HCT116 (cell line): Measurements from ENCODE around the gene SLC6A3. TPM values are rescaled to one million over a fixed set of nuclear protein-coding genes. Genes with fewer than 3 reads are reported as not detected.

Experiments used
- ATAC-seq: fragments of 200-7000 bp; cut with Tn5 transposase; 2 replicates; pipeline ENCODE4 v1.9.1; 2020; ENCODE audit warnings: mild to moderate bottlenecking, moderate library complexity
- BruUV-seq: library from RNA; stranded (reverse); fragments of 400-500 nt; replicated peaks from 2 replicates; lab custom pipeline; 2021; lab: Mats Ljungman, UMichigan
- CTCF ChIA-PET: fragments of 300-600 bp; sonication (Branson Sonifier 250); formaldehyde crosslinking; loops from one replicate; lab custom pipeline; 2021; ENCODE audit warnings: antibody characterized with exemption; lab: Charles Lee
- POLR2A ChIA-PET: fragments of 300-600, 350-600 bp; sonication (Branson Sonifier 250); formaldehyde crosslinking; loops from one replicate; lab custom pipeline; 2021; ENCODE audit warnings: antibody characterized with exemption; lab: Charles Lee
- RAD21 ChIA-PET, 2 experiments: fragments of 300-600 bp; sonication (Branson Sonifier 250); formaldehyde crosslinking; loops; one replicate each; lab custom pipeline; 2023; ENCODE audit warnings: low total read pairs in 2 of 2; ENCODE audit not compliant: uncharacterized antibody in 2 of 2, unreplicated experiment in 2 of 2, low non-redundant PET in 1 of 2; lab: Charles Lee
- DNase-seq: peaks from one replicate; pipeline ENCODE4 v3.0.0-alpha.2; 2010; ENCODE audit warnings: low read depth, low spot score
- H2AFZ ChIP-seq: fragments of 200-600 bp; shearing (Covaris generic), sonication (generic); 2 replicates; pipeline ENCODE4 v1.6.1; 2017; ENCODE audit warnings: low read depth, mixed run types, mixed read lengths, antibody characterized with exemption, low read length; ENCODE audit not compliant: poor library complexity, severe bottlenecking
- H3K27ac ChIP-seq: 2 replicates; pipeline ENCODE4 v1.5.1; 2012; ENCODE audit warnings: low read depth, low read length
- H3K27me3 ChIP-seq: fragments of 200-600 bp; sonication (generic); 2 replicates; pipeline ENCODE4 v1.6.1; 2016; ENCODE audit warnings: mixed run types, low read length, mixed read lengths; ENCODE audit not compliant: insufficient read depth
- H3K36me3 ChIP-seq, 2 experiments: fragments of 200-500 bp in 1 of 2; fragments of 200-600 bp in 1 of 2; sonication (Bioruptor generic) in 1 of 2; sonication (generic) in 1 of 2; 2 replicates each; pipeline versions ENCODE4 v1.5.1 to v1.6.1; 2014 to 2016; ENCODE audit warnings: low read length in 2 of 2, inconsistent platforms in 1 of 2, mixed read lengths in 1 of 2, mixed run types in 1 of 2; ENCODE audit not compliant: insufficient read depth in 2 of 2, control insufficient read depth in 1 of 2
- H3K4me1 ChIP-seq, 2 experiments: fragments of 200-600 bp in 1 of 2; sonication (generic) in 1 of 2; 2 replicates each; pipeline versions ENCODE4 v1.5.1 to v1.6.1; 2012 to 2017; ENCODE audit warnings: low read length in 2 of 2, inconsistent platforms in 1 of 2, mild to moderate bottlenecking in 1 of 2, mixed read lengths in 1 of 2, mixed run types in 1 of 2, moderate library complexity in 1 of 2; ENCODE audit not compliant: insufficient read depth in 2 of 2, control insufficient read depth in 1 of 2
- H3K4me2 ChIP-seq: fragments of 200-600 bp; sonication (generic); 2 replicates; pipeline ENCODE4 v1.6.1; 2017; ENCODE audit warnings: mixed run types, low read length, mixed read lengths
- H3K4me3 ChIP-seq, 2 experiments: fragments of 200-600 bp in 1 of 2; sonication (generic) in 1 of 2; replicated peaks in 1 of 2; 2 replicates each; pipeline ENCODE4 v1.5.1; 2011 to 2016; ENCODE audit warnings: low read length in 2 of 2, control low read depth in 1 of 2, low read depth in 1 of 2, mild to moderate bottlenecking in 1 of 2, mixed read lengths in 1 of 2, mixed run types in 1 of 2
- H3K79me2 ChIP-seq: fragments of 200-600 bp; sonication (generic); 2 replicates; pipeline ENCODE4 v1.6.1; 2017; ENCODE audit warnings: mild to moderate bottlenecking, mixed run types, low read length, moderate library complexity, mixed read lengths; ENCODE audit not compliant: insufficient read depth
- H3K9ac ChIP-seq: fragments of 200-600 bp; sonication (generic); 2 replicates; pipeline ENCODE4 v1.6.1; 2016; ENCODE audit warnings: low read length, mixed read lengths
- H3K9me2 ChIP-seq: fragments of 200-600 bp; sonication (generic), shearing (Covaris generic); 2 replicates; pipeline ENCODE4 v1.6.1; 2017; ENCODE audit warnings: mixed run types, mild to moderate bottlenecking, moderate library complexity; ENCODE audit not compliant: insufficient read depth
- H3K9me3 ChIP-seq, 2 experiments: fragments of 200-500 bp in 1 of 2; fragments of 200-600 bp in 1 of 2; sonication (Bioruptor generic) in 1 of 2; sonication (generic) in 1 of 2; 2 replicates each; pipeline ENCODE4 v1.6.1; 2014 to 2017; ENCODE audit warnings: low read length in 2 of 2, mixed read lengths in 2 of 2, inconsistent platforms in 1 of 2, low read depth in 1 of 2, mild to moderate bottlenecking in 1 of 2, mixed run types in 1 of 2, moderate library complexity in 1 of 2; ENCODE audit not compliant: control insufficient read depth in 1 of 2, insufficient read depth in 1 of 2
- H4K20me1 ChIP-seq: fragments of 200-600 bp; sonication (generic), shearing (Covaris generic); 2 replicates; pipeline ENCODE4 v1.6.1; 2017; ENCODE audit warnings: mixed run types, mild to moderate bottlenecking, moderate library complexity; ENCODE audit not compliant: insufficient read depth
- CBX3 ChIP-seq: IDR thresholded peaks from 2 replicates; pipeline ENCODE4 v1.6.1; 2012; ENCODE audit warnings: low read depth
- CEBPB ChIP-seq: IDR thresholded peaks from 2 replicates; pipeline ENCODE4 v1.6.1; 2012; ENCODE audit warnings: low read depth
- ELF1 ChIP-seq: IDR thresholded peaks from 2 replicates; pipeline ENCODE4 v1.6.1; 2012; ENCODE audit warnings: low read depth, borderline replicate concordance
- EZH2 ChIP-seq: fragments of 200-600 bp; sonication (generic); IDR thresholded peaks from 2 replicates; pipeline ENCODE4 v1.6.1; 2017; ENCODE audit warnings: antibody characterized with exemption, mixed run types
- EZH2phosphoT487 ChIP-seq: fragments of 200-600 bp; IDR thresholded peaks from 2 replicates; pipeline ENCODE4 v1.6.1; 2018; ENCODE audit warnings: antibody characterized with exemption, borderline replicate concordance
- JUND ChIP-seq: IDR thresholded peaks from 2 replicates; pipeline ENCODE4 v1.6.1; 2012
- POLR2AphosphoS5 ChIP-seq: IDR thresholded peaks from 2 replicates; pipeline ENCODE4 v1.6.1; 2011; ENCODE audit warnings: mild to moderate bottlenecking, low read depth, low read length, moderate library complexity
- RAD21 ChIP-seq: IDR thresholded peaks from 2 replicates; pipeline ENCODE4 v1.6.1; 2012; ENCODE audit warnings: low read depth, mild to moderate bottlenecking
- SIN3A ChIP-seq: IDR thresholded peaks from 2 replicates; pipeline ENCODE4 v1.6.1; 2012; ENCODE audit warnings: low read depth
- SP1 ChIP-seq: IDR thresholded peaks from 2 replicates; pipeline ENCODE4 v1.6.1; 2012; ENCODE audit warnings: low read depth
- SRF ChIP-seq: IDR thresholded peaks from 2 replicates; pipeline ENCODE4 v1.6.1; 2012; ENCODE audit warnings: low read depth
- YY1 ChIP-seq: IDR thresholded peaks from 2 replicates; pipeline ENCODE4 v1.6.1; 2011; ENCODE audit warnings: low read length, low read depth, moderate library complexity, mild to moderate bottlenecking; ENCODE audit not compliant: insufficient replicate concordance; ENCODE audit errors: extremely low read depth
- intact Hi-C: fragments of 100-400 bp; cut with micrococcal nuclease; formaldehyde crosslinking; loops from 2 replicates; pipeline ENCODE4 v1.10.0; 2022
- total RNA-seq: library from RNA; stranded (reverse); gene quantifications from one replicate; pipeline ENCODE4 v1.2.1, GENCODE V29; 2021; ENCODE audit not compliant: unreplicated experiment
- TF ChIP-seq, protein P1 (sequence below): IDR thresholded peaks from 2 replicates; pipeline ENCODE4 v1.6.1; 2012; ENCODE audit warnings: low read depth
- TF ChIP-seq, protein P2 (sequence below): IDR thresholded peaks from 2 replicates; pipeline ENCODE4 v1.6.1; 2012

Gene SLC6A3
- total RNA-seq, 1 experiment from 2014 or later, result not detected

DNA sequence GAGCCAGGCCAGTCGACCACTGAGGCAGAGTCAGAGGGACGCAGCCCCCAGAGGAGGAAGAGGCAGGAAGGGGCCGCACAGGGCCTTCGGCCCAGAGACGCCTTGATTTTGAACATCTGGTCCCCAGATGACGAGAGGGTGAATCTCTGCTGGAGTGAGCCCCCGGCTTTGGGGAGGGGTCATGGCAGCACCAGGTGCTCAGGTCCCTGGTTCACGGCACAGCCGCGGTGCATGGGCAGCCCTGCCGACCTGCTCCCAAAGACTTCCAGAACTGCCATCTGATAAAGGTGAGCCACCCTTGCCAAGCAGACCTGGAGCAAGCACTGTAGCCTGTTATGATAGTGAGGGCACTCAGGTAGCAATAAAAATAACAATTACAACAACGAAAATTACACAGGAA lies 48.7 kb upstream of the SLC6A3 start:
- peaks cover 22 to 32% of the 10 kb centered on the region in 2 experiments; a peak in 3 of 4 replicates for H3K36me3 ChIP-seq
- TF ChIP-seq SIN3A (no peak), CEBPB (no peak), JUND (no peak), RAD21 (no peak), CBX3 (no peak), POLR2AphosphoS5 (no peak), SP1 (no peak), YY1 (no peak), SRF (no peak), ELF1 (no peak), EZH2phosphoT487 (no peak), EZH2 (no peak)
- TF ChIP-seq, protein P1, sequence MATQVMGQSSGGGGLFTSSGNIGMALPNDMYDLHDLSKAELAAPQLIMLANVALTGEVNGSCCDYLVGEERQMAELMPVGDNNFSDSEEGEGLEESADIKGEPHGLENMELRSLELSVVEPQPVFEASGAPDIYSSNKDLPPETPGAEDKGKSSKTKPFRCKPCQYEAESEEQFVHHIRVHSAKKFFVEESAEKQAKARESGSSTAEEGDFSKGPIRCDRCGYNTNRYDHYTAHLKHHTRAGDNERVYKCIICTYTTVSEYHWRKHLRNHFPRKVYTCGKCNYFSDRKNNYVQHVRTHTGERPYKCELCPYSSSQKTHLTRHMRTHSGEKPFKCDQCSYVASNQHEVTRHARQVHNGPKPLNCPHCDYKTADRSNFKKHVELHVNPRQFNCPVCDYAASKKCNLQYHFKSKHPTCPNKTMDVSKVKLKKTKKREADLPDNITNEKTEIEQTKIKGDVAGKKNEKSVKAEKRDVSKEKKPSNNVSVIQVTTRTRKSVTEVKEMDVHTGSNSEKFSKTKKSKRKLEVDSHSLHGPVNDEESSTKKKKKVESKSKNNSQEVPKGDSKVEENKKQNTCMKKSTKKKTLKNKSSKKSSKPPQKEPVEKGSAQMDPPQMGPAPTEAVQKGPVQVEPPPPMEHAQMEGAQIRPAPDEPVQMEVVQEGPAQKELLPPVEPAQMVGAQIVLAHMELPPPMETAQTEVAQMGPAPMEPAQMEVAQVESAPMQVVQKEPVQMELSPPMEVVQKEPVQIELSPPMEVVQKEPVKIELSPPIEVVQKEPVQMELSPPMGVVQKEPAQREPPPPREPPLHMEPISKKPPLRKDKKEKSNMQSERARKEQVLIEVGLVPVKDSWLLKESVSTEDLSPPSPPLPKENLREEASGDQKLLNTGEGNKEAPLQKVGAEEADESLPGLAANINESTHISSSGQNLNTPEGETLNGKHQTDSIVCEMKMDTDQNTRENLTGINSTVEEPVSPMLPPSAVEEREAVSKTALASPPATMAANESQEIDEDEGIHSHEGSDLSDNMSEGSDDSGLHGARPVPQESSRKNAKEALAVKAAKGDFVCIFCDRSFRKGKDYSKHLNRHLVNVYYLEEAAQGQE, result no peak
- TF ChIP-seq, protein P2, sequence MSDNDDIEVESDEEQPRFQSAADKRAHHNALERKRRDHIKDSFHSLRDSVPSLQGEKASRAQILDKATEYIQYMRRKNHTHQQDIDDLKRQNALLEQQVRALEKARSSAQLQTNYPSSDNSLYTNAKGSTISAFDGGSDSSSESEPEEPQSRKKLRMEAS, result no peak
- TF ChIP-seq, all 23 proteins: peak for 0
- H3K27me3 ChIP-seq, result no peaks in the 10 kb centered on the region
- H3K4me3 ChIP-seq, result no peak overlapping the region
- no TSS peak for BruUV-seq
- CTCF ChIA-PET, result no interaction called here
- H3K4me1 ChIP-seq, result no peaks in the 10 kb centered on the region
- H4K20me1 ChIP-seq, result no peaks in the 10 kb centered on the region
- RAD21 ChIA-PET, result no interaction called here
- intact Hi-C loops, result no loop called here
- no peak overlapping the region for H3K27ac ChIP-seq
- peaks cover 34% of the 10 kb centered on the region; the same call in 1 of the 2 replicates for H3K79me2 ChIP-seq
- no peak overlapping the region for H2AFZ ChIP-seq
- ATAC-seq, result no peak
- no peak overlapping the region for H3K4me2 ChIP-seq
- no peak overlapping the region for H3K9ac ChIP-seq
- no peak for DNase-seq
- POLR2A ChIA-PET, result no interaction called here
- H3K9me3 ChIP-seq, result no peaks in the 10 kb centered on the region
- no peaks in the 10 kb centered on the region for H3K9me2 ChIP-seq
